IPS-20b (cell line): ENCODE measurements around the gene TMEM150C.
"Not testable (repeated sequence)": the region's sequence is repeated elsewhere in the genome, so short reads cannot be mapped to it uniquely, and the experiment has no call there.

Experiments
- H3K27ac ChIP-seq: one replicate; pipeline ENCODE4 v1.5.1; 2013; ENCODE audit warnings: low read length
- H3K27me3 ChIP-seq: 2 replicates; pipeline ENCODE4 v1.6.1; 2013; ENCODE audit warnings: mild to moderate bottlenecking, low read length, inconsistent platforms; ENCODE audit not compliant: insufficient read depth
- H3K36me3 ChIP-seq: 2 replicates; pipeline ENCODE4 v1.6.1; 2013; ENCODE audit warnings: low read depth, mild to moderate bottlenecking, inconsistent platforms, low read length, moderate library complexity; ENCODE audit not compliant: insufficient read depth
- H3K4me1 ChIP-seq: 2 replicates; pipeline ENCODE4 v1.6.1; 2013; ENCODE audit warnings: mild to moderate bottlenecking, control low read depth, inconsistent platforms, low read length, moderate library complexity; ENCODE audit not compliant: insufficient read depth
- H3K4me3 ChIP-seq: 2 replicates; pipeline ENCODE4 v1.5.1; 2013; ENCODE audit warnings: mild to moderate bottlenecking, low read length, inconsistent platforms
- H3K9ac ChIP-seq: 2 replicates; pipeline ENCODE4 v1.6.1; 2013; ENCODE audit warnings: low read depth, mild to moderate bottlenecking, inconsistent platforms, low read length, moderate library complexity
- H3K9me3 ChIP-seq: 2 replicates; pipeline ENCODE4 v1.6.1; 2013; ENCODE audit warnings: mild to moderate bottlenecking, low read depth, low read length, inconsistent platforms; ENCODE audit not compliant: insufficient read depth

TMEM150C gene

GRCh38 chr4:82567444-82567843 is 5.7 kb upstream of the TMEM150C start:
- H3K27me3 ChIP-seq = peaks cover under 1% of the 10 kb centered on the region; the same call in 1 of the 2 replicates
- no peak overlapping the region for H3K27ac ChIP-seq
- no peak overlapping the region for H3K4me3 ChIP-seq
- H3K4me1 ChIP-seq = peaks cover 14% of the 10 kb centered on the region; the same call in 1 of the 2 replicates
- H3K9ac ChIP-seq = no peak overlapping the region
- no peaks in the 10 kb centered on the region for H3K9me3 ChIP-seq
- no peaks in the 10 kb centered on the region for H3K36me3 ChIP-seq

- no peaks in the 10 kb centered on the region for H3K9me3 ChIP-seq
- peaks cover 11% of the 10 kb centered on the region; the same call in 1 of the 2 replicates for H3K4me1 ChIP-seq
- peak overlapping the region; percentile 74 for H3K4me3 ChIP-seq
- no peak overlapping the region for H3K27ac ChIP-seq
- H3K27me3 ChIP-seq = peaks cover 25% of the 10 kb centered on the region
- no peaks in the 10 kb centered on the region for H3K36me3 ChIP-seq
- no peak overlapping the region for H3K9ac ChIP-seq
These were observed 721 bp upstream of the TMEM150C start for GRCh38 chr4:82562564-82562854.

DNA sequence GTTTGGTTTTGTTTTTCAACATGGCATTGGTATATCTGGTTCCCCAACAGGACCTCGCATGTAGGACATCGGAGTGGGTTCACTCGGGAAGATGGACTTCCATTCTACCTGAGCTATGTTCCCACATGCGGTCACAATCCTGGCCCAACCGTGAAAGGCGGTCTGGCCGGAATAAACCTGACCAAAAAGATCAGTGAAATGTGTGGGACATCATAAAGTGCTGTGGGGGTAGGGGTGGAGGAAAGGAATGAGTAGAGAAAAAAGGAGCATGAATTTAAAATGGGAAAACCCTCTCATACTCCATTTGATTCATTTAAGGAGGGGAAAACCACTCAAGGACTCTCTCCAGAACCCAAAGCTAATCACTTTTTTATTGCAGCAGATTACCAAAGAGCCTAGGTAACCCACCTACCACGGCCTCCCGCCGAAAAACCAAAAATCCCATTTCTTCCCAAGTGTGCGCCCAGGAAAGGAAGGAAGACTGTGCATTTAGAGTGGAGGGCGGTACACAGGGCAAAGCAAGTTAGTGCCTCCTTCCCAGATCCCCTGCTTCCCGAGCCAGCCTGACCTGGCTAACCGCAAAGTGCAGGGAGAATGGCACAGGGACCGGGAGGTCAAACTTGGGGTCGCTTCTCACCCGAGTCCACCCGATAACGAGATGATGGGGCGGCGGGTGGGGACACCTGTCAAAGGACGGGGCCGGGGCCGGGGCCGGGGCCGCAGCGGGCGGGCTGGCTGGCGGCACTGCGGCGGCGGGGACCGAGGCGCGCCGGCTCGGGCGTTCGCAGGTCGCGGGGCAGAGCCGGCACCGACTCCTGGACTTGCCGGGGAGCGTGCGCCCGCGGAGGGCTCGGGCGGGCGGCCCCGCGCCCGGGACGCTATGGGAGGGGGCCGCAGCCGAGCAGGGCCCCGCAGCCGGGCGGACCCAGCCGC is 669 bp downstream of the TMEM150C start:
- no peaks in the 10 kb centered on the region for H3K9me3 ChIP-seq
- H3K27me3 ChIP-seq = peaks cover 25% of the 10 kb centered on the region
- no peak overlapping the region for H3K9ac ChIP-seq
- H3K36me3 ChIP-seq = no peaks in the 10 kb centered on the region
- H3K4me1 ChIP-seq = peaks cover 11% of the 10 kb centered on the region; the same call in 1 of the 2 replicates
- peak overlapping the region; percentile 78 for H3K4me3 ChIP-seq
- no peak overlapping the region for H3K27ac ChIP-seq

DNA sequence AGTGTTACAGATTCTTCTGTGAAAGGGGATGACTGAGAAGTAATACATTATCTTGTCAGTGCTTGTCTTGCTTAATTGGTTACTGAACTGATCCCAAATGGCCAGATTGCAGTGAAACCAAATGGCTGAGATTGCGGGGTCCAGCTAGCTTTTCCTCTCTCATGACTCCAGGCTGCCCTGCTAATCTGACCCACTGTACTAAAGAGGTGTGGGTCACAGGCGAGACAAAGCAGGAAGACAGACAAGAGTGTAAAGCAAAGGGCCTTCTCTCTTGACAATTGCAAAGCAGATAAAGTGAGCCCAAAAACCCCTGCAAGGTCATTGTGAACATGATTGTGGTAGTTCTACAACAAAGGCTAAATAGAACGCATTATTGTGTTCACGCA is 2.1 kb downstream of the TMEM150C start:
- Histone ChIP-seq H3K4me1 (peaks cover 11% of the 10 kb centered on the region; the same call in 1 of the 2 replicates), H3K27me3 (peaks cover 25% of the 10 kb centered on the region), H3K4me3 (no peak overlapping the region), H3K9ac (no peak overlapping the region), H3K36me3 (no peaks in the 10 kb centered on the region), H3K27ac (no peak overlapping the region), H3K9me3 (no peaks in the 10 kb centered on the region)

- H3K9ac ChIP-seq = not testable (repeated sequence)
- H3K27me3 ChIP-seq = peaks cover 25% of the 10 kb centered on the region
These were observed 2.6 kb downstream of the TMEM150C start for GRCh38 chr4:82559090-82559734.

GRCh38 chr4:82555276-82555675 is 6.5 kb downstream of the TMEM150C start:
- Histone ChIP-seq H3K9me3 (no peaks in the 10 kb centered on the region), H3K9ac (no peak overlapping the region), H3K27me3 (peaks cover 9% of the 10 kb centered on the region), H3K36me3 (no peaks in the 10 kb centered on the region), H3K27ac (no peak overlapping the region), H3K4me1 (no peaks in the 10 kb centered on the region), H3K4me3 (no peak overlapping the region)

More at GRCh38 chr4:82559090-82559734, 2.6 kb downstream of the TMEM150C start:
- H3K9me3 ChIP-seq, H3K36me3 ChIP-seq, H3K4me1 ChIP-seq, H3K27ac ChIP-seq, H3K4me3 ChIP-seq: not testable (repeated sequence)

GRCh38 chr4:82553020-82553419 is 8.8 kb downstream of the TMEM150C start:
- Histone ChIP-seq H3K4me1 (no peaks in the 10 kb centered on the region), H3K4me3 (no peak overlapping the region), H3K9ac (no peak overlapping the region), H3K27me3 (no peaks in the 10 kb centered on the region), H3K27ac (no peak overlapping the region), H3K36me3 (no peaks in the 10 kb centered on the region), H3K9me3 (no peaks in the 10 kb centered on the region)

GRCh38 chr4:82551734-82552133 is 10.1 kb downstream of the TMEM150C start:
- no peaks in the 10 kb centered on the region for H3K27me3 ChIP-seq
- no peak overlapping the region for H3K9ac ChIP-seq
- H3K27ac ChIP-seq = no peak overlapping the region
- no peaks in the 10 kb centered on the region for H3K4me1 ChIP-seq
- no peaks in the 10 kb centered on the region for H3K9me3 ChIP-seq
- no peak overlapping the region for H3K4me3 ChIP-seq
- no peaks in the 10 kb centered on the region for H3K36me3 ChIP-seq

DNA sequence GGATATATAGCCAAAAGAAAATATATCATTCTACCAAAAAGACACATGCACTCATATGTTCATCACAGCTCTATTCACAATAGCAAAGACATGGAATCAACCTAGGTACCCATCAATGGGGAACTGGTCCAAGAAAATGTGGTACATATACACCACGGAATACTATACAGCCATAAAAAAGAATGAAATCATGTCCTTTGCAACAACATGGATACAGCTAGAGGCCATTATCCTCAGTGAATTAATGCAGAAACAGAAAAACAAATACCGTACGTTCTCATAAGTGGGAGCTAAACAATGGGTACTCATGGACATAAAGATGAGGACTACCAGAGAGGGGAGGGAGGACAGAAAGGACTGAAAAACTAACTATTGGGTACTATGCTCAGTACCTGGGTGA is 13.9 kb downstream of the TMEM150C start:
- H3K9me3 ChIP-seq, H3K4me1 ChIP-seq, H3K27ac ChIP-seq, H3K36me3 ChIP-seq, H3K4me3 ChIP-seq, H3K9ac ChIP-seq, H3K27me3 ChIP-seq: not testable (repeated sequence)

DNA sequence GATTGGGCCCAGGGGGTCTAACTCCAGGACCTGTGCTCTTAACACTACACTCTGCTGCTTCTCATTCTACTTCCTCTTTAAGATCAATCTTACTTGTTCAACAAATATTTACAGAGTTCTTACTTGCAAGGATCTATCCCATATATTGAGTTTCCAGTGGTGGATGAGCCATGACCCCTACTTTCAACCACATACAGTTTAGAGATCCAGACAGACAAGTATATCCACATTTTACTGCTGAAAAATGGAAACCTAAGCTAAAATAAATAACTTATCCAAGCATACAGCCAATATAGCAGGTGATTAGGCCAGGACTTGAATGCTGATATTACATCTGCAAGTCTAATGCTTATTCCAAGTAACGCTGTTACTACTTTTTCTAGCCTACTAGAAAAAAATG is 18.7 kb downstream of the TMEM150C start:
- H3K27me3 ChIP-seq = no peaks in the 10 kb centered on the region
- no peaks in the 10 kb centered on the region for H3K4me1 ChIP-seq
- H3K36me3 ChIP-seq = no peaks in the 10 kb centered on the region
- no peak overlapping the region for H3K4me3 ChIP-seq
- H3K27ac ChIP-seq = no peak overlapping the region
- no peak overlapping the region for H3K9ac ChIP-seq
- H3K9me3 ChIP-seq = no peaks in the 10 kb centered on the region

GRCh38 chr4:82542642-82543041 is 19.1 kb downstream of the TMEM150C start:
- Histone ChIP-seq H3K9me3 (no peaks in the 10 kb centered on the region), H3K9ac (no peak overlapping the region), H3K27me3 (no peaks in the 10 kb centered on the region), H3K4me3 (no peak overlapping the region), H3K27ac (no peak overlapping the region), H3K4me1 (no peaks in the 10 kb centered on the region), H3K36me3 (no peaks in the 10 kb centered on the region)

DNA sequence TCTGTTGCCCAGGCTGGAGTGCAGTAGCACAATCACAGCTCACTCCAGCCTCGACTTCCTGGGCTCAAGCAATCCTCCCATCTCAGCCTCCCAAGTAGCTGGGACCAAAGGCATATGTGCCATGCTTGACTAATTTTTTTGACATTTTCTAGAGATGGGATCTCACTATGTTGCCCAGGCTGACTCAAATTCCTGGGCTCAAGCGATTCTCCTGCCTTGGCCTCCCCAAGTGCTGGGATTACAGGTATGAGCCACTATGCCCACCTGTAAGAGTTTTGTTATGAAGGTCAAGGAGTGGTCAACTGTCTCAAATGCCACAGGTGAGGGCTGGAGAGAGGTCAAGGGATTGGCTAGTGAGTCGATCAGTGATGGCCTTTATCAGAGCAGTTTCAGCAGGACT is 32.5 kb downstream of the TMEM150C start:
- H3K9ac ChIP-seq = no peak overlapping the region
- no peaks in the 10 kb centered on the region for H3K36me3 ChIP-seq
- H3K27me3 ChIP-seq = no peaks in the 10 kb centered on the region
- no peaks in the 10 kb centered on the region for H3K9me3 ChIP-seq
- H3K4me1 ChIP-seq = peaks cover 10% of the 10 kb centered on the region
- no peak overlapping the region for H3K27ac ChIP-seq
- H3K4me3 ChIP-seq = no peak overlapping the region
